IgD-negative memory B cell (primary cell): Measurements from ENCODE around the gene KLHL24. TPM values are rescaled to one million over a fixed set of nuclear protein-coding genes. Genes with fewer than 3 reads are reported as not detected.
"Not testable (repeated sequence)": the region's sequence is repeated elsewhere in the genome, so short reads cannot be mapped to it uniquely, and the experiment has no call there.

Source experiments
- H3K27ac Mint-ChIP-seq, 3 donors: one replicate each; pipeline ENCODE4 v1.8.0; 2020 to 2022; ENCODE audit warnings: mild to moderate bottlenecking in 3 of 3, mixed read lengths in 3 of 3, moderate library complexity in 1 of 3
- H3K27me3 Mint-ChIP-seq: one replicate; pipeline ENCODE4 v1.8.0; 2021; ENCODE audit warnings: mixed read lengths
- H3K36me3 Mint-ChIP-seq: one replicate; pipeline ENCODE4 v1.8.0; 2020; ENCODE audit warnings: mild to moderate bottlenecking, mixed read lengths
- H3K4me1 Mint-ChIP-seq, 3 donors: one replicate each; pipeline ENCODE4 v1.8.0; 2020 to 2022; ENCODE audit warnings: mixed read lengths in 3 of 3, mild to moderate bottlenecking in 1 of 3
- H3K4me3 Mint-ChIP-seq, 4 donors: one replicate each; pipeline ENCODE4 v1.8.0; 2020 to 2022; ENCODE audit warnings: mild to moderate bottlenecking in 4 of 4, mixed read lengths in 4 of 4, moderate library complexity in 3 of 4
- H3K9me3 Mint-ChIP-seq, 3 donors: one replicate each; pipeline ENCODE4 v1.8.0; 2020 to 2021; ENCODE audit warnings: mixed read lengths in 3 of 3, mild to moderate bottlenecking in 1 of 3
- polyA plus RNA-seq: library from polyadenylated mRNA; unstranded; fragments of 300-500 nt; fragmentation: Illumina TruSeq; gene quantifications from one replicate; pipeline ENCODE4 v1.2.3, GENCODE V29; 2021

The KLHL24 gene
- polyA plus RNA-seq, 1 donor from 2014 or later, result 41.3 TPM

DNA sequence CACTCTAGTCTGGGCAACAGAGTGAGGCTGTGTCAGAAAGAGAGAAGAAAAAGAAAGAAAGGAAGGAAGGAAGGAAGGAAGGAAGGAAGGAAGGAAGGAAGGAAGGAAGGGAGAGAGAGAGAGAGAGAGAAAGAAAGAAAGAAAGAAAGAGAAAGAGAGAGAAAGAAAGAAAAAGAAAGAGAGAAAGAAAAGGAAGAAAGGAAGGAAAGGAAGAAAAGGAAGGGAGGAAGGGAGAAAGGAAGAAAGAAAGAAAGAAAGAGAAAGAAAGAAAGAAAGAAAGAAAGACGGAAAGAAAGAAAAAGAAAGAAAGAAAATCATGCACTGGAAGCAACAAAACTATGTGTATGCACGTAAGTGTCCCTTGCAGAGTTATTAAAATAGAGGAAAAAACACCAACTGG is 12.9 kb upstream of the KLHL24 start:
- not testable (repeated sequence) for H3K36me3 Mint-ChIP-seq, H3K4me3 Mint-ChIP-seq, H3K9me3 Mint-ChIP-seq, H3K4me1 Mint-ChIP-seq, H3K27ac Mint-ChIP-seq, H3K27me3 Mint-ChIP-seq

DNA sequence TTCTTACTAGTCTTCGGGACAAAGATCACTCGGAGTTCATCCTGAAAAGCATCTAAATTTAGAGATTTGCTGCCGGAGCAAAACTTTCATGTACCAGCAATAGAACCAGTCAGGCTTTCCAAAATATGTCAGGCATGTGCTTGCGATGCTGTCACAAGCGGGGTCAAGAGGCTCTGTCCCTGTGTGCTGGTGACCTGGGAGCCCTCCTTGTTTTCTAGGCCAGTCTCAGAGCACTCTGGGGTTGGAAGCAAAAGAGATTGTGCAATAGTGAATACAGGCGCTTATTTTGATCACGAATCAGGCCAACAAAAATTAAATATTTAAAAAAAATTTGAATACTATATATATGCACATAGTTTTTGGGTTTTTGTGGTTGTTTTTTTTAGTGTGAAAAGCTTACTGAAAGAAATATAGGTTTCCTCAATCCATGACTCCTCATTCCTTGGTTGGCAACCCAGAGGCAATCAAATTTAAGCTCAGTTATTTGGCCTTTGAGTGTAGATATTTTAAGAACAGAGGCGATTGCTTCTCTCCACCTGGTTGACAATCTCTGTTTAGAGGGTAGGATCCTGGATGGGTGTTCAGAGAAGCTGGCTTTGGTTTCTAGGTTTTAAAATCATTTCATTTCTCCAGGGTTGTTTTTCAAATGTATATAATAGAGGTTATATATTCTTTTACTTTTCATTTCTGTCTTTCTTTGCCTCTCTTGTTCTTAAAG is 8.4 kb upstream of the KLHL24 start:
- Mint-ChIP-seq H3K4me3 (no peak overlapping the region), H3K27ac (no peak overlapping the region), H3K4me1 (peaks cover 0 to 1% (median 0%) of the 10 kb centered on the region in 3 donors), H3K36me3 (peaks cover 2% of the 10 kb centered on the region), H3K9me3 (no peaks in the 10 kb centered on the region), H3K27me3 (peaks cover 4% of the 10 kb centered on the region)

DNA sequence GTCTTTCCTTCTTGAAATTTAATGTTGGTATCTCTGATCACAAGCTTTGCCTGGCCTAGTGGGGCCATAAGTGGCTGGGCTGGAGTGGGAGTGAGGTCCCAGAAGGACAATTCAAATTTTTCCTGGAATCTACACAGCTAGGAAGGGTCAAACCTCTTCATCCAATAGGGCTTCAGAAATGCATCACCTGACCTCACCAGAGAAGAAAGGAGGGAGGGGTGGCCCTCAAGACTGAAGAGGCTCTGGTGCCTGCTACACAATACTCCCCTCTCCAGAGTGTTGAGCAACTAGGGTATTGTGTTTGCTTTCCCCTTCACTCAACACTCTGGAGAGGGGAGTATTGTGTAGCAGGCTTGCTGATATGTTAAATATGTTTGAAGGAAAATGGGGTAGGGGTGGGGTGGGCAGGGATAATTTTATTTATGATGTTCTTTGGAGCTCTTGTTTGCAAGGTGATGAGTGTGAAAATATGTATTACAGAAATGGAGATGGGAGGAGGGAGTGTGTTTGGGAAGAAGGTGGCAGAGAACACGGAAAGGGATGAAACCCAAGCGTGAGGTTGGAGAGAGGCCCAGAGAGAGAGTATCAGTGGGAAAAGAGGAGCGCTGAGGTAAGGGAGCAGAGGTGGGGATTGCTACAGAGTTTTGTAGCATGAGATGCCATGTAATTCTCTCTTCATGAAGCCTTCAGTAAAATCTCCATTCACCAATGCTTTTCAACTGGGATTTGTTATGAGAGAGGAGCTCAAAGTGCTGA is 5.7 kb upstream of the KLHL24 start:
- Mint-ChIP-seq H3K27ac (no peak overlapping the region), H3K4me3 (no peak overlapping the region), H3K4me1 (peaks cover 0 to 3% (median 3%) of the 10 kb centered on the region in 3 donors), H3K27me3 (peaks cover 3% of the 10 kb centered on the region), H3K36me3 (peaks cover 2% of the 10 kb centered on the region), H3K9me3 (no peaks in the 10 kb centered on the region)

DNA sequence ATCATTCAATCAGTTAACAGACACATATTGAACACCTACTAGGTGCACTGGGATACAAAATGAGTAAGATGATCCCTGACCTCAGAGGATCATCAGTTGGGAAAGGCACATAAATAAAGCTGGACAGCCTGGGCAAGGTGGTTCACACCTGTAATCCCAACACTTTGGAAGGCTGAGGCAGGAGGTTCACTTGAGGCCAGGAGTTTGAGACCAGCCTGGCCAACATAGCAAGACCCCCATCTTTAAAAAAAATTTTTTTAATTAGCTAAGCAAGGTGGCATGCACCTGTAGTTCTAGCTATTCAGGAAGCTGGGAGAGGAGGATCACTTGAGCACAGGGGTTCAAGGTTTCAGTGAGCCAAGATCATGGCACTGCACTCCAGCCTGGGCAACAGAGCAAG is 3.7 kb upstream of the KLHL24 start:
- H3K36me3 Mint-ChIP-seq, result peaks cover 2% of the 10 kb centered on the region
- H3K9me3 Mint-ChIP-seq, result no peaks in the 10 kb centered on the region
- H3K4me1 Mint-ChIP-seq, result peaks cover 3 to 6% (median 5%) of the 10 kb centered on the region in 3 donors
- H3K27ac Mint-ChIP-seq, result no peak overlapping the region
- peak overlapping the region in 1 of 4 donors; percentile 72 for H3K4me3 Mint-ChIP-seq
- peaks cover 3% of the 10 kb centered on the region for H3K27me3 Mint-ChIP-seq

DNA sequence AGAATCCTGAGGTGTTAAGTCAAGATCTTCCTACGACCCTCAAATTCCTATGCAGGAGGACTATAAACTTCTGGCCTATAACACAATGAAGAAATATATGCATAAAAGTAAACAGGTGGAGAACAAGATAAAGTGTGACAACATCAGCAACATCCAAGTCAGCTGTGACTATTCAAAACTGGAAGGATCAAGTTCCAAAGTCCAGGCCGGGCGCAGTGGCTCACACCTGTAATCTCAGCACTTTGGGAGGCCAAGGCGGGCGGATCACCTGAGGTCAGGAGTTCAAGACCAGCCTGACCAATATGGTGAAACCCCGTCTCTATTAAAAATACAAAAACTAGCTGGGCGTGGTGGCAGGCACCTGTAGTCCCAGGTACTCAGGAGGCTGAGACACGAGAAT is 2.7 kb upstream of the KLHL24 start:
- H3K4me3 Mint-ChIP-seq, result peak overlapping the region in 1 of 4 donors; percentile 63
- not testable (repeated sequence) for H3K36me3 Mint-ChIP-seq, H3K9me3 Mint-ChIP-seq, H3K27me3 Mint-ChIP-seq
- peak overlapping the region in 1 of 3 donors; percentile 82 for H3K27ac Mint-ChIP-seq
- H3K4me1 Mint-ChIP-seq, result peaks cover 10 to 15% (median 13%) of the 10 kb centered on the region in 3 donors

DNA sequence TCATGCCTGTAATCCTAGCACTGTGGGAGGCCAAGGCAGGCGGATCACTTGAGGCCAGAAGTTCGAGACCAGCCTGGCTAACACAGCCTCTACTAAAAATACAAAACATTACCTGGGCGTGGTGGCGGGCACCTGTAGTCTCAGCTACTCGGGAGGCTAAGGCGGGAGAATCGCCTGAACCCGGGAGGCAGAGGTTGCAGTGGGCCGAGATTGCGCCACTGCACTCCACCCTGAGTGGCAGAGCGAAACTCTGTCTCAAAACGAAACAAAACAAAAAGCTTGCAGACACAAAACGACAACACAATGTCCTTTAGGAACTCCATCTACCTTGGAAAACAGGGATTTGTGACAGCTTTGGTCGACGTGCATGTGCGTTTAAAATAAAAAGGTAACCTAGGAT is 716 bp upstream of the KLHL24 start:
- H3K36me3 Mint-ChIP-seq, result peaks cover under 1% of the 10 kb centered on the region
- no peaks in the 10 kb centered on the region for H3K9me3 Mint-ChIP-seq
- H3K27me3 Mint-ChIP-seq, result no peaks in the 10 kb centered on the region
- peaks cover 14 to 21% (median 19%) of the 10 kb centered on the region in 3 donors for H3K4me1 Mint-ChIP-seq
- H3K4me3 Mint-ChIP-seq, result peak overlapping the region; percentile 94 to 99 (median 99)
- H3K27ac Mint-ChIP-seq, result peak overlapping the region; percentile 98 to 100 (median 99)

DNA sequence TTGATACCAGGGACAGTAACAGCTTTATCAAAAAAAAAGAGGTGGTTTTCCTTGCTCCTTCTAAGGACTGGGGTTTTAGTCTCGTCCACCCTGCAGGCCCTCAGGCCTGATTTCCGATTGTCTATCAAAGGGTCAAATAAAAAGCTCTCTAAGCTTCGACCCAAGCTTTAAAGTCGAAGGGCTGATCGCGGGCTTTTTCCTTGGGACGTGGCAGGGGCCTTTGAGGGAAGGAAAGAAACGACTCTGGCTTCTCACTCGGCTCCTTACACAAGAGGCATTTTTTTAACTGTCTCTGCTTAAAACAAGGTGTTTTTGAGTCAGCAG is 354 bp upstream of the KLHL24 start:
- Mint-ChIP-seq H3K9me3 (no peaks in the 10 kb centered on the region), H3K27me3 (no peaks in the 10 kb centered on the region), H3K27ac (peak overlapping the region; percentile 98 to 100 (median 99)), H3K4me1 (peaks cover 16 to 25% (median 21%) of the 10 kb centered on the region in 3 donors), H3K4me3 (peak overlapping the region; percentile 94 to 99 (median 99)), H3K36me3 (peaks cover 4% of the 10 kb centered on the region)

DNA sequence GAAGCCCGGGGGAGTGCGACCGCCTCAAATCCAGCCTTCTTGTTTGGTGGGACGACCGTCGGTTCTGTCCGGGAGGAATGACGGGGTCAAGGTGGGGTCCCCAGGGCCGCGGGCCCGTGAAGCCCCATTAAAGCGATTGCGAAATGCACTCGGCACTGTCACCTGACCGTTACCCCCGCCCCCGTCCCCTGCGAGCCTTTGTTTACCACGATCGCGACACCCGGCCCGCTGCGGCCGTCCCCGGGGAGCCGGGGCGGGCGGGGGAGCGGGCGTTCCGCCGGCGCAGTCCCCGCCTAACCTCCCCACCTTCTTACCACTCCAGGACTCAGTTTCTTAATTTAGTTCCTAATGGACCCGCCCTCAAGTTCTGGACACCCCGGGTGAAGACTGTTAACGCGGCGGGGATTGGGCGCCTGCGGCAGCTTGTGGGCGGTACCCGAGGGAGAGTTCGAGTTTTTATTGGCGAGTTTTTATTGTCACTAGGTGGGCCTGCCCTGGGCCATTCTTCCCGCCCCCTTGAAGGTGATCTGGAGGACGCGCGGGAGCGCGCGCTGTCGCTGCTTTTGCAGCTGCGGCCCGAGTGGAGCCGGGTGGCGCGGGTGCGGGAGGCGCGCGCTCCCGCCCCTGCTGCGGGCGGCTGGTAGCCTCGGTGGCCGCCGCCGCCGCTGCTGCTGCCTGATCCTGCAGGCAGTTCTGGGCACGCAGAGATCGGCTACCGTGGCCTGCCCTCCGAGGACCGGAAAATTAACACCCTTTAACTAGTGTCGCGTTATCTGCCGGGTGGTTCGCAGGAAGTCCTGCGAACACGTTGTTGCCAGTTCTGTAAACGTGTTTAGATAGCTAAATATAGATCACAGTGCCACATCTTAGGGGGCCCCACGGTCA is 1.0 kb downstream of the KLHL24 start:
- H3K27me3 Mint-ChIP-seq, result no peaks in the 10 kb centered on the region
- H3K36me3 Mint-ChIP-seq, result peaks cover 5% of the 10 kb centered on the region
- peaks cover 18 to 29% (median 23%) of the 10 kb centered on the region in 3 donors for H3K4me1 Mint-ChIP-seq
- H3K27ac Mint-ChIP-seq, result peak overlapping the region; percentile 98 to 100 (median 99)
- peaks cover 0 to 1% (median 0%) of the 10 kb centered on the region in 3 donors for H3K9me3 Mint-ChIP-seq
- H3K4me3 Mint-ChIP-seq, result peak overlapping the region; percentile 94 to 99 (median 99)

DNA sequence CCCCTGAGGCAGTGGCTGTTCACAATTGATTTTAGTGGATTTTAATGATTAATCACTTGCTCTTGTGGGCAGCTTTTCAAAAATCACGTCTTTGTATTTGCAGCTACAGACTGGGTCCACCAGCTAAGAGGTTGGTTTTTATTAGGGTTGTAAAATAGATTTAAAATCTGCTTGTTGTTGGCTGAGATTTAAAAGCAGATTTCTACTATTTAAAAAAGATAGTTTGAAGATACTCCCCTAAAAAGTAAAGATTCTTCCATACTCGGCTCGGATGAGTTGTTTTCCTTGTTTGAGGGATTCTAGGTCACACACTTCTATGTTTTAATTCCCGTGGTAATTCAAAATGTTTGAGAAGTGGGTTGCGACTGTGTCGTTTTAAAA is 1.7 kb downstream of the KLHL24 start:
- Mint-ChIP-seq H3K36me3 (peaks cover 5% of the 10 kb centered on the region), H3K9me3 (peaks cover 0 to 2% (median 0%) of the 10 kb centered on the region in 3 donors), H3K27ac (peak overlapping the region; percentile 98 to 100 (median 99)), H3K27me3 (no peaks in the 10 kb centered on the region), H3K4me3 (peak overlapping the region; percentile 94 to 99 (median 99)), H3K4me1 (peaks cover 24 to 35% (median 26%) of the 10 kb centered on the region in 3 donors)

DNA sequence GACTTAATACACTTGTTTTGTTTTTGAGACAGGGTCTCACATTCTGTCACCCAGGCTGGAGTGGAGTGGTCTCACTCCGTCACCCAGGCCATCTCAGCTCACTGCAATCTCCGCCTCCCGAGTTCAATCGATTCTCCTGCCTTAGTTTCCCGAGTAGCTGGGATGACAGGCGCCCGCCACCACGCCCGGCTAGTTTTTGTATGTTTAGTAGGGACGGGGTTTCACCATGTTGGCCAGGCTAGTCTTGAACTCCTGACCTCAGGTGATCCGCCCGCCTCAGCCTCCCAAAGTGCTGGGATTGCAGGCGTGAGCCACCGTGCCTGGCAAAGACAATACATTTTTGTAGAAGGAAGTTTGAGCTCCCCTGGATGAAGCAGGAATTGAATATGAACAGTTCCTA is 2.2 kb downstream of the KLHL24 start:
- peaks cover 26 to 37% (median 27%) of the 10 kb centered on the region in 3 donors for H3K4me1 Mint-ChIP-seq
- not testable (repeated sequence) for H3K27me3 Mint-ChIP-seq, H3K9me3 Mint-ChIP-seq, H3K36me3 Mint-ChIP-seq
- peak overlapping the region; percentile 78 to 100 (median 99) for H3K27ac Mint-ChIP-seq
- H3K4me3 Mint-ChIP-seq, result peak overlapping the region; percentile 25 to 99 (median 99)

DNA sequence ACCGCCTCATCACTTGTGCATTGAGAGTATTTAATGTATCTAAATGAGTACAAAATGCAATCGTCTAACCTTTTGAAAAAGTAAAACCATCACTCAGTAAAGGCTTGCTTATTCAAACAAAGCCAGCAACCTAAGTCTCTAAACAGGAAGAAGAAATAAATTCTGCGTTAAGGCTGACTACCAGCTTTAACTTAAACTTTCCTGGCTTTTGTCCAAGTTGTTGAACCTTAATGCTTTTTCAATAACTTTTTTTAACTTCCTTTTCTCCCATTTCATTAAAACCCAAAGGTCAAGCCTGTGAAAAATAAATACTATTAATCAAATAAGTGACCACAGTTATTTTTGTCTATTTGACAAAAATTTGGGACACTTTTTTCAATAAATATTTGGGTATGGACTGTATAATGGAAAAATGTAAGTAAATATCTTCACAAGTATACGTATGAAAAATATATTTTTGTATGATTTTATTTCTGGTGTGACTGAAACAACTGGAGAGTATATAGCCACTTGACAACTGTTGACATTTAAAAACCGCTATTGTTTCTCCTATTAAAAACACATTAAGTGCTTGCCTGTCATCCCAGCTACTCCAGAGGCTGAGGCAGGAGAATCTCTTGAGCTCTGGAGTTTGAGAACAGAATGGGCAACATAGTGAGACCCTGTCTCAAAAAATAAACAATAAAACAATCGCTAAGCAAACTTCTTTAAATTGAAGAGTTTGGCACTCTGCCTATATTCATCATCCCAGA is 2.9 kb downstream of the KLHL24 start:
- peak overlapping the region; percentile 78 to 100 (median 99) for H3K27ac Mint-ChIP-seq
- peaks cover 0 to 2% (median 0%) of the 10 kb centered on the region in 3 donors for H3K9me3 Mint-ChIP-seq
- no peaks in the 10 kb centered on the region for H3K27me3 Mint-ChIP-seq
- H3K4me1 Mint-ChIP-seq, result peaks cover 26 to 37% (median 28%) of the 10 kb centered on the region in 3 donors
- H3K4me3 Mint-ChIP-seq, result peak overlapping the region in 3 of 4 donors; percentile 17 to 99 (median 99)
- H3K36me3 Mint-ChIP-seq, result peaks cover 5% of the 10 kb centered on the region

DNA sequence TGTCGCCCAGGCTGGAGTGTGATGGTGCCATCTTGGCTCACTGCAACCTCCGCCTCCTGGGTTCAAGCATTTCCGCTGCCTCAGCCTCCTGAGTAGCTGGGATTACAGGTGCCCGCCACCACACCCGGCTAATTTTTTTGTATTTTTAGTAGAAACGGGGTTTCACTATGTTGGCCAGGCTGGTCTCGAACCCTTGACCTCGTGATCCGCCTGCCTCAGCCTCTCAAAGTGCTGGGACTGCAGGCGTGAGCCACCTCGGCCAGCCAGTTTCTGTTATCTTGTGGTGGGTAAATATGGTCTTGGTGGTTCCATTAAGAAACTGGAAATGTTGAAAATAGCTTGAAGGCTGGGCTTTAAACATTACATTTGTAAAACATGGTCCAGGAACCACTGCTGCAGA is 5.2 kb downstream of the KLHL24 start:
- Mint-ChIP-seq H3K4me1 (peaks cover 29 to 44% (median 29%) of the 10 kb centered on the region in 3 donors), H3K36me3 (peaks cover 11% of the 10 kb centered on the region)
- not testable (repeated sequence) for H3K9me3 Mint-ChIP-seq, H3K27me3 Mint-ChIP-seq, H3K4me3 Mint-ChIP-seq, H3K27ac Mint-ChIP-seq

DNA sequence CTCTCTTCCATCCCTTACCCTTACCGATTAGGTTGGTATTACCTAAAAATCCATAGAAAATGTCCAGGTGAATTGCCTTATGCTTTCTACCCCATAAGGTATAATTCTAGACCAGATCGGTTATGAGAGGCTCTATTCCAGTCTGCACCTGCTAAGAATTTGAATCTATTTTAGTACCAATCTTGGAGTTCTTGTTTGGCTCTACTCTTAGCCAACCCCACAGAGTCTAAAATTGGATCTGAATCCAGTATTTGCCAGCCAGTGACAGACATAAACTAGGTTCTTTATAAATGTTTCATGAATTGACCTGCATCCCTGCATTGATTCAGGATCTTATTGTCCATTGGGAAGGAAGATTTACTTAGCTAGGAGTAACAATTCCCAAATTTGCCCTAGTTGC is 6.5 kb downstream of the KLHL24 start:
- Mint-ChIP-seq H3K27ac (peak overlapping the region in 2 of 3 donors; percentile 48 to 50), H3K4me3 (peak overlapping the region in 1 of 4 donors; percentile 66), H3K9me3 (peaks cover 0 to 2% (median 0%) of the 10 kb centered on the region in 3 donors), H3K4me1 (peaks cover 28 to 37% (median 30%) of the 10 kb centered on the region in 3 donors), H3K36me3 (peaks cover 16% of the 10 kb centered on the region), H3K27me3 (no peaks in the 10 kb centered on the region)

DNA sequence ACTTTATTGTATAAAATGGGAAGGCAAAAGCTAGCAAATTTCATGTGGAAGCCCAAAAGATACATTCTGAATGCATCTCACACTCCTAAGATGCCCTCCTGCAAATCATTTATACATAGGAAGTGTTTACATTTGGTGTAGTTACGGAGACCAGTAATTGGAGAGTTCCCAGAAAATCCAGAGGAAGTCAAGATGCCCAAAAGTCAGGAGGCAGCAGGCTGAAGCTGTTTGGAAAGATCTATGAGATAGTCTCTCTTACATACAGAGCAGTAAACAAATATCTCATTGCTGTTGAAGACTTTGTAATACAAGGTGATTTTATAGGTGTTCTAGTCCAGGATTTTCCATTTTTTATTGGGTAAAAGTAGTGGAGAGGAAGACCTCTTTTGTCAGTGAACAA is 8.8 kb downstream of the KLHL24 start:
- H3K9me3 Mint-ChIP-seq, result peaks cover 0 to 2% (median 2%) of the 10 kb centered on the region in 3 donors
- no peak overlapping the region for H3K27ac Mint-ChIP-seq
- peaks cover 15 to 31% (median 22%) of the 10 kb centered on the region in 3 donors for H3K4me1 Mint-ChIP-seq
- H3K4me3 Mint-ChIP-seq, result no peak overlapping the region
- no peaks in the 10 kb centered on the region for H3K27me3 Mint-ChIP-seq
- H3K36me3 Mint-ChIP-seq, result peaks cover 20% of the 10 kb centered on the region
